Thoracic aorta (tissue), 2 donors: Measurements from ENCODE around the gene RECQL. TPM values are rescaled to one million over a fixed set of nuclear protein-coding genes. Genes with fewer than 3 reads are reported as not detected.

ENCODE experiments used
- ATAC-seq: fragments of 150-250 bp; one replicate; pipeline ENCODE4 v1.8.0; 2017; ENCODE audit warnings: low read depth; ENCODE audit not compliant: insufficient number of reproducible peaks, low FRiP score
- DNase-seq: peaks from one replicate; pipeline ENCODE4 v3.0.0-alpha.2; 2020; ENCODE audit warnings: low spot score
- H3K27ac ChIP-seq, 2 donors: fragments of 200-600 bp; sonication (generic); 1 replicate in 1 of 2; 2 replicates in 1 of 2; pipeline ENCODE4 v1.5.1; 2016; ENCODE audit warnings: mild to moderate bottlenecking in 2 of 2, moderate library complexity in 2 of 2
- H3K27me3 ChIP-seq: fragments of 200-600 bp; sonication (generic); replicated peaks from 2 replicates; pipeline ENCODE4 v1.6.0; 2016; ENCODE audit warnings: mild to moderate bottlenecking; ENCODE audit not compliant: insufficient read depth
- H3K36me3 ChIP-seq: fragments of 200-600 bp; sonication (generic); one replicate; pipeline ENCODE4 v1.5.1; 2016
- H3K4me1 ChIP-seq, 2 donors: fragments of 200-600 bp; sonication (generic); 1 replicate in 1 of 2; 2 replicates in 1 of 2; pipeline versions ENCODE4 v1.5.1 to v1.6.0; 2016; ENCODE audit warnings: low read depth in 2 of 2, mild to moderate bottlenecking in 1 of 2; ENCODE audit not compliant: control insufficient read depth in 1 of 2
- H3K4me3 ChIP-seq: fragments of 200-600 bp; sonication (generic); 2 replicates; pipeline ENCODE4 v1.5.1; 2016; ENCODE audit warnings: mild to moderate bottlenecking
- H3K9me3 ChIP-seq: fragments of 200-600 bp; sonication (generic); 2 replicates; pipeline ENCODE4 v1.5.1; 2016
- total RNA-seq, 2 donors: library from RNA; depleted of rRNA; stranded (reverse); fragments of >200 nt; gene quantifications; one replicate each; pipeline versions ENCODE4 v1.1.0 to v1.2.3, GENCODE V29; 2016
- TF ChIP-seq, protein P1 (sequence below): fragments of 200-600 bp; sonication (generic); IDR thresholded peaks from one replicate; pipeline ENCODE4 v1.5.1; 2019; ENCODE audit warnings: antibody characterized with exemption

Gene RECQL
- total RNA-seq: 10 to 100 TPM; 30.1 to 55.3 TPM

- Histone ChIP-seq H3K36me3 (peaks cover 11% of the 10 kb centered on the region), H3K9me3 (no peaks in the 10 kb centered on the region), H3K27ac (peak within 1 kb of the TSS; percentile 85 to 97), H3K4me3 (peak within 1 kb of the TSS; percentile 93), H3K4me1 (peaks cover 30 to 52% of the 10 kb centered on the region in 2 donors), H3K27me3 (no peaks in the 10 kb centered on the region)
- peak; percentile 89 for DNase-seq
- TF ChIP-seq, protein P1, sequence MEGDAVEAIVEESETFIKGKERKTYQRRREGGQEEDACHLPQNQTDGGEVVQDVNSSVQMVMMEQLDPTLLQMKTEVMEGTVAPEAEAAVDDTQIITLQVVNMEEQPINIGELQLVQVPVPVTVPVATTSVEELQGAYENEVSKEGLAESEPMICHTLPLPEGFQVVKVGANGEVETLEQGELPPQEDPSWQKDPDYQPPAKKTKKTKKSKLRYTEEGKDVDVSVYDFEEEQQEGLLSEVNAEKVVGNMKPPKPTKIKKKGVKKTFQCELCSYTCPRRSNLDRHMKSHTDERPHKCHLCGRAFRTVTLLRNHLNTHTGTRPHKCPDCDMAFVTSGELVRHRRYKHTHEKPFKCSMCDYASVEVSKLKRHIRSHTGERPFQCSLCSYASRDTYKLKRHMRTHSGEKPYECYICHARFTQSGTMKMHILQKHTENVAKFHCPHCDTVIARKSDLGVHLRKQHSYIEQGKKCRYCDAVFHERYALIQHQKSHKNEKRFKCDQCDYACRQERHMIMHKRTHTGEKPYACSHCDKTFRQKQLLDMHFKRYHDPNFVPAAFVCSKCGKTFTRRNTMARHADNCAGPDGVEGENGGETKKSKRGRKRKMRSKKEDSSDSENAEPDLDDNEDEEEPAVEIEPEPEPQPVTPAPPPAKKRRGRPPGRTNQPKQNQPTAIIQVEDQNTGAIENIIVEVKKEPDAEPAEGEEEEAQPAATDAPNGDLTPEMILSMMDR: no peak
- peak; percentile 100 for ATAC-seq
These were observed at the start of gene RECQL, which contains the start of gene GOLT1B for GRCh38 chr12:21501258-21502163. Gene RECQL, minus strand, starts transcription at chr12:21501635. Its CDS starts 2,065 bp downstream, at chr12:21499570. Gene GOLT1B, plus strand, starts transcription at chr12:21501789. Its CDS starts 135 bp downstream, at chr12:21501924.

DNA sequence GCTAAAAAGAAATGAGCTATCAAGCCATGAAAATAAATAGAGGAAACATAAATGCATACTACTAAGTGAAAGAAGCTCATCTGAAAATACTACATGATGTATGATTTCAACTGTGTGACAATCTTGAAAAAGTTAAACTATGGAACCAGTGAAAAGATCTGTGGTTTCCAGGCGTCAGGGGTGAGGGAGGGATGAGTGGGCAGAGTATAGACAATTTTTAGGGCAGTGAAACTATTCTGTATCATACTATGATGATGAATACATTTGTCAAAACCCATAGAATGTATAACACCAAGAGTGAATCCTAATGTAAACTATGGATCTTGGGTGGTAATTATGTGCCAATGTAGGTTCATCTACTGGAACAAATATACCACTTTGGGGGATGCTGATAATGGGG is 46.0 kb upstream of the RECQL start:
- Histone ChIP-seq H3K36me3 (no peaks in the 10 kb centered on the region), H3K9me3 (no peaks in the 10 kb centered on the region), H3K27ac (no peak overlapping the region), H3K27me3 (no peaks in the 10 kb centered on the region), H3K4me1 (peaks cover 0 to 11% of the 10 kb centered on the region in 2 donors), H3K4me3 (no peak overlapping the region)
- TF ChIP-seq, protein P1: no peak
- ATAC-seq: no peak
- DNase-seq: no peak

GRCh38 chr12:21546716-21547115 is 45.3 kb upstream of the RECQL start:
- ATAC-seq: no peak
- Histone ChIP-seq H3K27ac (no peak overlapping the region), H3K36me3 (no peaks in the 10 kb centered on the region), H3K27me3 (no peaks in the 10 kb centered on the region), H3K4me1 (peaks cover 0 to 4% of the 10 kb centered on the region in 2 donors), H3K9me3 (no peaks in the 10 kb centered on the region), H3K4me3 (no peak overlapping the region)
- TF ChIP-seq, protein P1: no peak
- no peak for DNase-seq

DNA sequence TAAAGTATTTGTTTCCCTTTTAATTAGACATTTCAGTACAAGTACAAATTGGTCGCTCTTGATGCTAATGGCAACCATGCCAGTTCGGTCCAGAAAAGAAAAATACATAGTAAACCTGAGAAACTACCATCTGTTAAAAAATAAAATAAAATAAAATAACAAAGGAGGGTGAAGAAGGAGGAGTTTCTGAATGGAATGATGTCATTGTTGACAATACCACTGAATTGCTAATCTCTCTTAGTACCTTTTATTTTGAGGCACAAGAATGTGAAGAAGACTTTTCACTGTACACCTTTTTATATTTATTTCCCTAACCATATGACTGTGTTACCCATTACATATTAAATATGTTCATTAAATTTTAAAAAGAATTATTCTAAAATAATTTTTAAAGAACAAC is 44.1 kb upstream of the RECQL start:
- ATAC-seq: no peak
- Histone ChIP-seq H3K4me1 (no peaks in the 10 kb centered on the region), H3K4me3 (no peak overlapping the region), H3K9me3 (no peaks in the 10 kb centered on the region), H3K36me3 (no peaks in the 10 kb centered on the region), H3K27ac (no peak overlapping the region), H3K27me3 (no peaks in the 10 kb centered on the region)
- no peak for DNase-seq
- TF ChIP-seq, protein P1: no peak

DNA sequence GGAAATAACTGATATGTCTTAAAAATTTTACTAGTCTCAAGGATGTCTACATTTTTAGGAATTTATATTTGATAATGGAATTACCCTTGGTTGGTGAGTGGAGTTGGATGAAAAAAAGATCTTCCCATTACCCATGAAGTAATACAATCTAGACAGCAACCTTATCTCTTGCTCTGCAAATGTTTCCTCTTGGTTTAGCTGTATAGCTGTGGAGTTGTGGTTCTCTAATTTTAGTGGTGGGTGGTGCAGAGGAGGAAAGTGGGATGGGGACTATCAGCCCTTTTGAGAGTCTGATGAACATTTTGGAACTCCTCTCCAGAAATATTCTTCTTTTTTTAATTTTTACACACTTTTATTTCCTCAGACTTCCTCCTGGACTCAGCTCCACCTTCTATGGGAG is 41.7 kb upstream of the RECQL start:
- DNase-seq: no peak
- ATAC-seq: no peak
- TF ChIP-seq, protein P1: no peak
- Histone ChIP-seq H3K27ac (no peak overlapping the region), H3K4me1 (no peaks in the 10 kb centered on the region), H3K9me3 (no peaks in the 10 kb centered on the region), H3K36me3 (no peaks in the 10 kb centered on the region), H3K27me3 (no peaks in the 10 kb centered on the region), H3K4me3 (no peak overlapping the region)
